GM19324 (cell line): ENCODE data around the gene INTS1.

Experiments
- ATAC-seq: cut with Tn5 transposase; IDR thresholded peaks from one replicate; pipeline ENCODE4 v1.9.1; 2021; ENCODE audit warnings: mild to moderate bottlenecking, moderate library complexity; ENCODE audit not compliant: unreplicated experiment, low FRiP score

The INTS1 gene, protein sequence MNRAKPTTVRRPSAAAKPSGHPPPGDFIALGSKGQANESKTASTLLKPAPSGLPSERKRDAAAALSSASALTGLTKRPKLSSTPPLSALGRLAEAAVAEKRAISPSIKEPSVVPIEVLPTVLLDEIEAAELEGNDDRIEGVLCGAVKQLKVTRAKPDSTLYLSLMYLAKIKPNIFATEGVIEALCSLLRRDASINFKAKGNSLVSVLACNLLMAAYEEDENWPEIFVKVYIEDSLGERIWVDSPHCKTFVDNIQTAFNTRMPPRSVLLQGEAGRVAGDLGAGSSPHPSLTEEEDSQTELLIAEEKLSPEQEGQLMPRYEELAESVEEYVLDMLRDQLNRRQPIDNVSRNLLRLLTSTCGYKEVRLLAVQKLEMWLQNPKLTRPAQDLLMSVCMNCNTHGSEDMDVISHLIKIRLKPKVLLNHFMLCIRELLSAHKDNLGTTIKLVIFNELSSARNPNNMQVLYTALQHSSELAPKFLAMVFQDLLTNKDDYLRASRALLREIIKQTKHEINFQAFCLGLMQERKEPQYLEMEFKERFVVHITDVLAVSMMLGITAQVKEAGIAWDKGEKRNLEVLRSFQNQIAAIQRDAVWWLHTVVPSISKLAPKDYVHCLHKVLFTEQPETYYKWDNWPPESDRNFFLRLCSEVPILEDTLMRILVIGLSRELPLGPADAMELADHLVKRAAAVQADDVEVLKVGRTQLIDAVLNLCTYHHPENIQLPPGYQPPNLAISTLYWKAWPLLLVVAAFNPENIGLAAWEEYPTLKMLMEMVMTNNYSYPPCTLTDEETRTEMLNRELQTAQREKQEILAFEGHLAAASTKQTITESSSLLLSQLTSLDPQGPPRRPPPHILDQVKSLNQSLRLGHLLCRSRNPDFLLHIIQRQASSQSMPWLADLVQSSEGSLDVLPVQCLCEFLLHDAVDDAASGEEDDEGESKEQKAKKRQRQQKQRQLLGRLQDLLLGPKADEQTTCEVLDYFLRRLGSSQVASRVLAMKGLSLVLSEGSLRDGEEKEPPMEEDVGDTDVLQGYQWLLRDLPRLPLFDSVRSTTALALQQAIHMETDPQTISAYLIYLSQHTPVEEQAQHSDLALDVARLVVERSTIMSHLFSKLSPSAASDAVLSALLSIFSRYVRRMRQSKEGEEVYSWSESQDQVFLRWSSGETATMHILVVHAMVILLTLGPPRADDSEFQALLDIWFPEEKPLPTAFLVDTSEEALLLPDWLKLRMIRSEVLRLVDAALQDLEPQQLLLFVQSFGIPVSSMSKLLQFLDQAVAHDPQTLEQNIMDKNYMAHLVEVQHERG (N-terminal part only)

DNA sequence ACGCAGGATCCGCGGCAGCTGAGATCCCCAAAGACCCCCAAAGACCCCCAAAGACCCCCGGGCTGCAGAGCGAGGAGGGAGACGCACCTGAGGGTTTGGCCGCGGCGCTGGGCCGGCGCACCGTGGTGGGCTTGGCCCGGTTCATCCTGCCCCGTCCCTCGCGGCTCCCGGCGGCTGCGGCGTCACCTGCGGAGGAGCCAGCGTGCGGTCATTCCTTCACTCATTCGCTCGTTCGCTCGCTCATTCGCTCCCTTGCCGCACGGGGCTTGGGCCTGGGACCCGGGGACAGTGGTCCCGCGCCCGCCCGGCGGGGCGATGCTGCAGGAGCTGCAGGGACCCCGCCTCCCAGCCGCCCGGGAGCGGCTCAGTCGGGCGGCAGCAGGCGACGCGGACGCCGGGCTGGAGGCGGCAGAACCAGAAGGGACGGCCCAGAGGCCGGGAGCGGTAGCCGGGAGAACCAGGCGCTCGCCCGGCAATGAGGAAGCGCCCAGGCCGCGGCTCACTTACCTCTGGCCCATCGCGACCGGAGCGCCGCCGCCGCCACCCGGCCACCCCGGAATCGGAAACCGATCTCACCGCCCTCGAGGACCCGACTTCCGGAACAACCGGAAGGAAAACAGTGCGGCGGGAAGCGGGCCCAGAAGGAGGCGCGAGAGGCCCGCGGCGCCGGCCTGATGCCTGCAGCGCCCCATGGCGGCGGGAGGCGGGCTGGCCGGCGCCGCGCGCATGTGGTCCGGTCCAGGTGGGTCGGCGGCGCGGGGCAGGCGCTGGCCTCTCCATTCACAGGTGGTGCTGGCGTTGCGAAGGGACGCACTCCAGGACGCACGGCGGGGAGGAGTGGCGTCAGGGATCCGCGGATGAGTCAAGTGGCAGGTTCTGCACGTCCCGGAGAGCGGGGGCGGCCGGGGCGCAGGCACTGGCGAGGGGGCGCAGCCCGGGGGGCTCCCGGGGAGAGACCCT lies at the start of gene INTS1:
TSS of gene INTS1 (minus strand) at position 574 of the 960 bp plus-strand sequence. CDS start at position 145, 429 bp downstream.
- peak; percentile 94 for ATAC-seq

DNA sequence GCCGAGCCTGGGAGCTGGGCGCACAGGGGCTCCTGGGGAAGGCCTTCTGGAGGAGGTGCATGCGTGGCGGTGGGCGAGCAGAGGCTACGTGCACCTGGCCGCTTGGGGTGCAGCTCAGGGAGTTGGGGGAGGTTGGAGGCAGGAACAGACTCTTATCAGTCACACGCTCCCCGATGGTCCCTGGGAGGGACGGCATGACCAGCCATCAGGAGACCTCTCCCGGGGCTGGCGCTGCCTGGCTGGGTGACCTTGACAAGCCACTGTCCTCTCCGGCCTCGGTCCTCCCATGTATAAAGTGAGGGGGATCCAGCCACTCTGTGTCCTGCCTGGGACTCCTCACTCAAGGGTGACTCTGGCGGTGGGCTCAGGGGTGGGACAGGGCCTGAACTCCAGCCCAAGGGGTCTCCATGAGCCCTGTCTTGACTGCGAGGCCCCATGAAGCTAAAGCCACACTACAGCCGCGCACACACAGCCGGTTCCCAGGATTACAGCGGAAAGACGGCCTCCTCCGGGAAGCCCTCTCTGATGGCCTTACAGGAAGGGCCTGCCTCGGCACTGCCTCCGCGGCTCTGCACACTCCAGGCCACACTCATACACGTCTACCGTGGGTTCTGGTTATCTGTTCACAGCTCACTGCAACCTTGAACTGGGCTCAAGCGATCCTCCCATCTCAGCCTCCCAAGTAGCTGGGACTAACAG lies 49.5 kb upstream of the INTS1 start:
- ATAC-seq = no peak

DNA sequence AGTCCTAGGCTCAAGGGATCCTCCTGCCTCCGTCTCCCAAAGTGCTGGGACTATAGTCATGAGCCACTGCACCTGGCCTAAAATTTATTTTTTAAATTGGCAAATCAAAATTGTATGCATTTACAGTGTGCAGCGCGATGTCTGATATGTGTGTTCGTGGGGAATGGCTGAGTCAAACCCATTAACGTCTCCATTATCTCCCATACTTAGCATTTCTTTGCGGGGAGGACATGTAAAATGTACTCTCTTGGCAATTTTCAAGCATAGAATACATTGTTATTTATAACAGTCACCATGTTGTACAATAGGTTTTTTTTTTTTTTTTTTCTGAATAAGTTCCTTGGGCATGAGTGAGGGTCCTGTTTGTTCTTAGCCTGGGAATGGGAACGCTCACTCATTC lies 48.0 kb upstream of the INTS1 start:
- ATAC-seq = no peak

DNA sequence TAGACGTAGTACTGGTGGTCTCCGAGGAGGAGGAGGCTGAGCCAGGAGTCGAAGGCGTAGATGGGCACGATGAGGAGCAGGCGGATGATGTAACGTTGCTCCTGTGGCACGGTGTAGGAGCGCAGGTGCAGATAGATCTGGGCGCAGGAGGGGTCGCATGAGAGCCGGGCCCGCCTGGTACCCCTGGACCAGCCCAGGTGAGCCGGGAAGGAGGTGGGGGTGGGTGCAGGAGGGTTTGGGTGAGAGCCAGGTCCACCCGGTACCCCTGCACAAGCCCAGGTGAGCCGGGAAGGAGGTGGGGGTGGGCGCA lies 46.6 kb upstream of the INTS1 start:
- no peak for ATAC-seq

DNA sequence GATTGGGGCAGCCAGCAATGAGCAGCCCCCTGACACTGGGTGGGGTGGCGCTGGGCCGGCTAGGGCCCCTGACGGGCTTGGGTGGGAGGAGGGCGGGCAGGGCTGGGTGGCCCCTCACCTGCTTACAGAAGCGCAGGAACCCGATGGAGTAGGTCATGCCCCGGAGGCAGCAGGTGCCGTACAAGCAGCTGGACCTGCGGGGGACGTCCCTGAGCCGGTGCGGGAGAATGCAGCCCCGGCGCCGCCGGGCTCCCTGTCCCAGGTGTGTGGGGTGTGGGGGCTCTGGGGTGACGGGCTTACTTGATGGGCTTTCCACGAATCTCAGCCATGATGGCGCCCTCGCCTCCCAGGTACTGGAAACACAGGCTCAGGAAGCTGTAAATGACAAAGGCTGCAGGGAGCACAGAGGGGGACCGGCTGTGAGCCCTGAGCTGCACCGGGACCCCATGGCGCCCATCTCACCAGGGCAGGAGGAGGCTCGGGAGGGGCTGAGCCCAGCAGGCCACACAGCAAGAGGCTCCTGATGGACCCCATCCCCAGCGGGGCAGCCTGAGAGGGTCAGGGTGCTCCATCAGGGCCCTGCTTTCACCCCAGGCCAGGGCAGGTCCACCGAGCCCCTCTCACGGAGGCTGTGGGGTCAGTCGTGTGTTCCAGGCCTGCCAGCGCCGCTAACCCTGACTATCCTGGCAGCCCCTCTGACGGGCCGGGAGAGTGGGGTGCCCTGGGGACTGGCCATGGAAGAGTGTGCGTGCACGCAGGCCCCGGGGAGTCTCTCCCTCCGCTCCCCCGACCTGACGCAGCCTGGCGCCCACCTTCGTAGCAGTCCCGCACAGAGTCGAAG lies 46.0 kb upstream of the INTS1 start:
- ATAC-seq = no peak

DNA sequence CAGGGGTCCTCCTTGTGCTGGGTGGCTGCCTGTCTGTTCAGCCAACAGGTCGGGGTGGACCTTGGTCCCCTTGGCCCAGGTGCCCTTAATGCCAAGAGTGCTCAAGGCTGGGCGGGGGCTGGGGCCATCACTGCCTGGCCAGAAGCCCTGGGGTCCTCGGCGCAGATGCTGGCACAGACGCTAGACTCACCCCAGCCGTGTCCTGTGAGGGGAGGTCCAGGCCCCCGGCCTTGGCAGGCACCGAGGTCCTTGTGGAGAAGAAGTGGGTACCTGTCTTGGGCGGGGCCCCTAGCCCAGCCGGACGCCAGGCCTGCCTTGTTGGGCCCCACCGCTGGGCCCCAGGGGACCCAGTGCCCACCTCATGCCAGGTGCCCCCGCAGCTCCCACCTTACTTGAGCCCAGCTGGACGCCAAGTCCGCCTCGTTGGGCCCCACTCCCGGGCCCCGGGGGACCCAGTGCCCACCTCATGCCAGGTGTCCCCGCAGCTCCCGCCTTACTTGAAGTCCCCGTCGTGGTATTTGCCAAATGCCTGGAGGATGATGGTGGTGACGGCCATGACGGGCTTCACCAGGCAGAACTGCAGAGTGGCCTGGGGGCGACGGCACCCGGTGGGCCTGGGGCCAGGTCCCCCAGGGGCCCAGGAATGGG lies 45.3 kb upstream of the INTS1 start:
- ATAC-seq = no peak

DNA sequence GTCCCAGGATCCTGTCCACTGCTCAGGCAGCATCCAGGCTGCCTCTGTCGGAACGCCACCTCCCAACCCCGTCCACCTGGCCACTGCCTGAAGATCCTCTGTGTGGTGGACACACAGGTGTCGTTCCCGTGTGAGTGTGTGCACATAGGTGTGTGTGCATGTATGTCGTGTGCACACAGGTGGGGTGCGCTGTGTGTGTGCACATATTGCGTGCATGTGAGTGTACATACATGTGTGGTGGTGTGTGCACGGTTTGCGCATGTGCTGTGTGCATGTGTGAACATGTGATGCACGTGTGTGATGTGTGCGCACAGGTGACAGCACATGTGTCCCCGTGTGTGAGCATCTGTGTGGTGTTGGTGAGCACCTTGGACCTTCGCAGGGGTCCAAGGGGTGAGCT lies 44.8 kb upstream of the INTS1 start:
- no peak for ATAC-seq

DNA sequence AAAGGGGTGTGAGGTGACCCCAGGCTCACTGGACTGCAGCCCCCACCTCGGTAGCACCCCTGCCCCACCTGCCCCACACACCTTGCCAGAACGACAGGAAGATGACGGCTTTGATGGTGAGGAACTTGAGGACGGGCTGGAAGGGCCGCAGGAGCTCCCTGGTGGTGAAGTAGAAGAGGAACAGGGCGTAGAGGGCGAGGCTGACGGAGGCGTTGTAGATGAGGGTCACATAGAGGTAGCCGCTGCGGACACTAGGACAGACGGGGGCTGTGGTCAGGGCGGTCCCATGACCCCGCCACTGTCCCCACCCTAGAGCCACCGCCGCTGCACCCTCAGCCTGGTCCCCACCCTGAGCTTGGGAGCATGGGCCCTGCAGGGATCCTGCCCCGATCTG lies 44.2 kb upstream of the INTS1 start:
- ATAC-seq = no peak

DNA sequence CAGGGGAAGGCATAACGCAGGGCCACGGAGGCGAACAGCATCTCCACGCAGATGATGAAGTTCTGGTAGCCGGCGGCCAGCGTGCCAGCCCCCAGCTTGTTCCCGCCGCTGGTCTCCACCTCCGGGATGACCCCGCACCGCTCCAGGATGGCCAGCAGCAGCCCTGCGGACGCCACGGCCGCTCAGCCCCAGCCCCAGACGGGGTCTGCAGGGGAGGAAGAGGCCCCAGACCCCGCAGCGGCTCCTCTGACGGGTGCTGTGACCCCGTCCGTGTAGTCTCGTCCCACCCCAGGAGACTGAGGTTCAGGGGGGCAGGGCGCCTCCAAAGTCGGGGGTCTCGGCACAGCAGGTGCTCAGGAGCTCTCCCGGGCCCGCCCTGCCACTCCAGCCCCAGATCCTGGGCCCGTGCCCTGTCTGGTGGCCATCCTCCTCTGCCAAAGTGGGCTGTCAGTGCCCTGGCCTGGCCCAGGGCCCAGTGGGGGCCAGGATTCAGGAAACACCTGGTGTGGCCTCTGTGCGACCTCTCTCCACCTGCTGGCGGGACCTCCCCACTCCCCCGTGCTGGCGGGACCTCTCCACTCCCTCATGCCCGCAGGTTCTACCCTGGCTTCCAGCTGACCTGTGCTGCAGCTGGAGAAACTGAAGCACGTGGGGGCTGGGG lies 43.7 kb upstream of the INTS1 start:
- ATAC-seq = no peak

DNA sequence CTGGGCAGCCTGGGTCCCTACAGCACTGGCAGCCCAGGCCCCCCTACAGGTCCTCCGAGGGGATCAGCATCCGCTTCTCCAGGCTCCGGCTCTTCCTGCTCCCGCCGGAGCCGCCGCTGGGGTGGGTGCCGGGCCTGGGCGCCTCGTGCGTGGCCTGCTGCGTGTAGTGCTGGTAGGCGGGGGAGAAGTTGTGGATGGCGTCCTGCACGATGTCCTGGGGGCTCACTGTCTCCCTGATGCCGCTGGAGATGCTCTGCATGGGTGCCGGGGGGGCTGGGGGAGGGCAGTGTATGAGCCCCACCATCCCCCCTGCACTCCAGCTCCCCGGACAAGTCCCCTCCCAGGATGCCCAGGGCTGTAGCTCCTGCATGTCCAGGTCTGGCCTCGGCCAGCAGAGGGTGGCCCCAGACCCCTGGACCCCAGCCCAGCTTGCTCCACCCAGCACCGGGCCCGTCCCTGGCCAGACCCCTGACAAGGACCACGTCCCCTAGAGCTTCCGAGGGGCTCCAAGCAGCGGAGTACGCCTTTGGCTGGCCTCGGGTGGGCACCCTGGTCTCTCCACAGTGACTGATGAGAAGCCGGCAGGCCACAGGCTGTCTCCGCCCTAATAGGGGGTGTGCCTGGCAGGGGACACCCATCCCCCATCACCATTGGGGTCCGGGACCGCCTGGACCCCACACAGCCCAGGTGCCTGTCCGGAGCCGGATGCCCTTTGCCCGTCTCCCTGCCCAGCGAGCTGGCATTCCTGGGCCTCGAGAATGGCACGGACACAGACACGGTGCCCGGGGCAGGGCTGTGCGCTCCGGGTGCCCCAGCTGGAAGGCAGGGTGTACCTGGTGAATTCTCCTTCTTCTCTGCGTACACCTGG lies 43.0 kb upstream of the INTS1 start:
- ATAC-seq = no peak

DNA sequence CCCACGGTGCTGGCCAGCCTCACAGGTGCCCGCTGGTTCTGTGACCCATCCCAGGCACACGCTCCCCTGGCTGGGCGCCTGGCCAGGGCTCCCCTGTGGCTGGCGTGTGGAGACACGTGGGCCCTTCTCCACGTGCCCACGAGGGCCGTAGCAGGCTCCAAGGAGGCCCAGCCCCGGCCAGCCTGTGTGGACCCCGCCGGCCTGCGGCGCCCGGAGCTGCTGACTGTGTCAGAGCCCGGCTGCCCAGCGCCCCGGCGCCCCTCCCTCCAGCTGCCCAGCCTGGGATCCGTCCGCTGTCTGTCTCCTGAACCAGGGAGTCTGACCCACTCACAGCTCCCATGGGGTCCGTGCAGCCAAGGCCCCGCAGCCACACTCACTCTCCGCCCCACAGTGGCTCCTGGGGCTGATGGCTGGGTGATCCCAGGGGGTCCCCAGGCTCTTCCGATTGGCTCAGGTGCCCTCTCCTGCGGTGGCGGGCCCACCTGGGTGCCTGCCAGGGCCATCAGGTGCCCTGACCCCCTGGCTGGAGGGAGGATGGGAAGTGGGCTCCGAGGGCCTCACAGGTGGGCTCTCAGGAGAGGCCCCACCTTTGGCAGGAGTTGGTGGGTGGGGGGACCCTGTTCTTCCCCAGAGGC lies 42.2 kb upstream of the INTS1 start:
- no peak for ATAC-seq

DNA sequence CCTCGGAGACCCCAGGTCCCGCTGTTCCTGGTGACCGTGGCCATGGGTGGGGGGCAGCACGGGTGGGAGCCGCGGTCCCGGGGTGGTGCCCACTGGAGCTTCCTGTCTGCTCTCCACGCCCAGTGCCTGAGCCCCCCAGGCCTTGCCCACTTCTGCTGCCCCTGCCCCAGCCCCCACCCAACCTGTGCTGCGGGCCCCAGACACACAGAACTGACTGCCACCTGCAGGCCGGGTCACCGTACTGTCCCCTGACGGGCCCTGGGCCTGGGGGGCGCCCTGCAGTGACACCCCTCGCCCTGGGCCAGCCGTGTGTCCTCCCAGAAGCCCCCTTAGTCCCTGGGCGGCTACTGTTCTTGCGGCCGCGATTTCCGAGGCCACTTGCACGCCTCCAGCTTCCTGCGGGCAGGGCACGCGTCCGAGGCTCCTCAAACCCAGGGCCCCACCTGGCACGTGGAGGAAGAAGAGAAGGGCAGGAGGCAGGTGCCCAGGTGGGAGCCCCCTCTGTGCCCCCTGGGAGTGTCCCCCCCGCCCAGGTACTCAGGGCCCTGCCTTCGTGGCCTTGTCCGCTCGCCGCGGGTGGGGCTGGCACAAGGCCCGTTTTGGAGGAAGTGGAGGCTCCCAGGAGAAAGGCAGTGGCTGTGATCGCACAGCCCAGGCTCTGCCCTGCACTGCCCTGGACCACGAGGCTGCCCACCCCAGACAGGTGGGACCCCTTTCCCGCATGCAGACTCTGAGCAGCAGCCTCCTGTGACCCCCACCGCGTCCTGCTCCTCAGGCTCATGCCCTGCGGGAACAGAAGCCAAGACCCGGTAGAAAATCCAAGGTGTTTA lies 41.4 kb upstream of the INTS1 start:
- no peak for ATAC-seq

DNA sequence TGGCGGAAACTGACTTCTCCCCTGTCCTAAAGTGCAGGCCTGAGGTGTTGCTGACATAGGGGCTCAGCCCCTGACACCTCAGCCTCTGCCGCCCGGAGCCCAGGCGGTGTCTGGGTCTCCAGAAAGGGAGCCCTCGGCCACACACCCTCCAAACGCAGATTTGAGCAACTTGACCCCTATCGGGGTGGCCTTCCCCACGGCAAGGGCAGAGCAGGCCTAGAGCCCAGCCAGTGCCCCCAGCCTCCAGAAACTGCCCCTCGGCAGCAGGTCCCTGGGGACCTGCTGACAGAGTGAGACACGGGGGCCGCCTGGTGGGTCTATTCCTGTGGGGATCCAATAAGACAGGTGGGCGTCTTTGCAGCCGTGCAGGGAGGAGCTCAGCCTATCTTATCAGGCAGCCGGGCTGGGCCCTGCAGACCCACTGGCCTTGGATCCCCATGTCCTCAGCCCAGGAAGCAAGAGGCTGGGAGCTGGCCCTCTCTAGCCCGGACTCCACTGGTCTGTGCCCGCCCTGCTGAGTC lies 40.8 kb upstream of the INTS1 start:
- no peak for ATAC-seq

DNA sequence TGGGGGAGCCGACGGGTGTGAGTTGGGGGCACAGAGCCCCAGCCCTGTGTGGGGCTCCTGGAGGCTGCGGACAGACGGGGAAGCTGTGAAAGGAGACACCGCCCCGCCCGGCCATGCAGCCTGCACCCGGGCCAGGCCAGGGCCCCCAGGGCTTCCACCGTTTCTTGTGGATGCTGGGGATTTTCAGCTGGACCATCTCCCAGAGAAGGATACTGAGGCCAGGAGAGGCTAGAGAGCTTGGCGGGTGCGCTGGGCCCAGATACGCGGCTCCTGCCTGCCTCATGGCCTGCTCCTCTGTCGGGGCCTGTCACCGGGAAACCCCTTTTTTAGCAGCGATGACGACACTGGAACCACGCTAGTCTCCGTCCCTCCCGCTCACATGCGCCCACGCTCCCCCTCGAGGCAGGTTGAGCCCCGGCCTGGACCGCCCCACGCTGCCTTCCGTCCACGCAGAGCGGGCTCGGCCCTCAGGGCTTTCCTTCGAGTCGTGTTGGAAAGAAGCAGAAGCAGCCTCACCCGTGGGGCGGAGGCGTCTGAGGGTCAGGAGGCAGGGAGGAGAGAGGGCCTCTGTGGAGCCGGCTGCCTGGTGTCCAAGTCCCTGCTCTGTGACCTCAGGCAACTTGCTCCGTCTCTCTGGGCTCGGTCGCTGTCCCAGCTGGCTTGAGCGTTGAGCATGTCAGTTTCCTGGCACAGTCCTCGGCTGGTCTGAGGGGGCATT lies 40.1 kb upstream of the INTS1 start:
- no peak for ATAC-seq
